Stimulated activated CD8-positive, alpha-beta memory T cell treated with anti-CD3 and anti-CD28 coated beads, Interleukin-7, amount 100 ng/mL, for 1 hour (primary cell): ENCODE measurements around the gene SF3A1.
"Not testable (repeated sequence)": the region's sequence is repeated elsewhere in the genome, so short reads cannot be mapped to it uniquely, and the experiment has no call there.

Source experiments
- DNase-seq, 2 donors: peaks; one replicate each; pipeline ENCODE4 v3.0.0-alpha.2; 2020; ENCODE audit warnings: low read depth in 2 of 2

Gene SF3A1

DNA sequence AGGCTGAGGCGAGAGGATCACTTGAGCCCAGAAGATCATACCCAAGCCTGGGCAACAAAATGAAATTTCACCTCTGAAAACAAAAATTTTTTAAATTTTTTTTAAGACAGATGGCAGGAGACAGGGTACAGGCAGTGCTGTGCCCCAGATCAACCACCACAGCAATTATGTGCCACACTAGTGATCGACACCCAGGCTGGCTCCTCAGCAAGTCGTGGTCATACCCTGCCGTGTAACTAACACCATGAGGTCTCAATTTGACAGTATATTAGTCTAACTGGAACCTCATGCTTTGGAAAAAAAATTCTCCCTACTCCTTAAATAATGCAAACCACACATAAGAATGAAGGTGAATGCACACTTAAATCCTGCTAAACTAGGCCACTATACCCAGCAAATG, 8.3 kb downstream of the SF3A1 start:
- no peak for DNase-seq

DNA sequence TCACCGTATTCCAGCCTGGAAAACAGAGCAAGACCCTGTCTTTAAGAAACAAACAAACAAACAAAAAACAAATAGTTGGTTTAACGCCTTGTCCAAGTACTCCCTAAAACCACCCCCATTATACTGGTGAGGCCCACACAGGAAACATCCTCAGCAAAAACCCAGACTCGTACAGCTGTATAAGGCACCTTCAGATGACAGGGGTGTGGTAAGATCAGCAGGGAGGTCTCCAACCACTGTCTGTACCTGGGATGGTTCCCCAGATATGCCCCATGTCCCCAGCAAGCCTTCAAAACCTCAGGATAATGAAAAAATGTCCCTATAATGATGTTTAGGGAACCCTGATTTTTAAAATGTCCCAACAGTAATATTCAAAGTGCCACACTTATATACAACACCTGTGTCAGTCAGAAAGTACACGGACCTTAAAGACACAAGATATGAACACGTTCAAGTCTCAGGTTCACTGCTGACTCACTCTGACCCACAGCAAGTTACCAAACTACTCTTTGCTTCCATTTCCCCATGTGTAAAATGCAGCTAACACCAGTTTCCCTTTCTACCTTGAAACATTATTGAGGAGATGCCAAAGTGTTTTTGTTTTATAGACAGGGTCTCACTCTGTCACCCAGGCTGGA, 9.3 kb downstream of the SF3A1 start:
- no peak for DNase-seq

- DNase-seq, result no peak
Measured at GRCh38 chr22:30344447-30345200, 12.1 kb downstream of the SF3A1 start.

- no peak for DNase-seq
Measured at GRCh38 chr22:30340911-30341685, 15.6 kb downstream of the SF3A1 start.

DNA sequence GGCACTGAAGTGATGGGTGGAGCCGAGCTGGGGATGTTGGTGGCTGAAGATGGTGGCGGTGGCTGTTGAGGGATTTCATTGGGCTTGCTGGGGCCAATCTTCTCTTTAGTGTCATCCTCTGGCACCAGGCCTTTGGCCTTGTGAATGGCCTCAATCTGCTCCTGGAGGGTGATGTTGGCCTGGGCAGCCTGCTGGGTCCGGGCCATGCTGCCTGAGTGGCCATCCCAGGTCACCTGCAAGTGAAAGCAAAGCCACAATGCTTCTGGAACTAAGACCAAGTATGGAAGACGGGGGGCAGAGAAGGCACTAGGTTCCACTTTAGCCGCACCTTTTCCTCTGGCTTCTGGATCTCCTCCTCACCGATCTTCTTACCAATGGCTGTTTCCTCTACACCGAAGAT, 17.9 kb downstream of the SF3A1 start:
- no peak for DNase-seq

GRCh38 chr22:30338341-30338740, 18.4 kb downstream of the SF3A1 start:
- DNase-seq, result not testable (repeated sequence)

DNA sequence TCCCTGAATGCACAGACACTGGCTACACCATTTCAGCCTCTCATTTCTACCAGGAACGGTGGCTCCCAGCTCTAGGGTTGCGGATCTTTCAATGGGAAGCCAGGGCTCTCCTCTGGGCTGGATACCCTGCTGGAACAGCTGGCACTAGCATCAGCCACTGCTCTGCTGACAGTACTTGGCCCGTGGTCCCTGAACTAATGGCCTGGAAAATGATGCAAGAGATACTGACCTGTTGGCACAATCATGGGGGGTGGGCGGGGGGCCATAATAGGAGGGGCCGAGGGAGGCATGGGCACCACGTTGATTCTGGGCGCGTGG, 19.3 kb downstream of the SF3A1 start:
- no peak for DNase-seq

DNA sequence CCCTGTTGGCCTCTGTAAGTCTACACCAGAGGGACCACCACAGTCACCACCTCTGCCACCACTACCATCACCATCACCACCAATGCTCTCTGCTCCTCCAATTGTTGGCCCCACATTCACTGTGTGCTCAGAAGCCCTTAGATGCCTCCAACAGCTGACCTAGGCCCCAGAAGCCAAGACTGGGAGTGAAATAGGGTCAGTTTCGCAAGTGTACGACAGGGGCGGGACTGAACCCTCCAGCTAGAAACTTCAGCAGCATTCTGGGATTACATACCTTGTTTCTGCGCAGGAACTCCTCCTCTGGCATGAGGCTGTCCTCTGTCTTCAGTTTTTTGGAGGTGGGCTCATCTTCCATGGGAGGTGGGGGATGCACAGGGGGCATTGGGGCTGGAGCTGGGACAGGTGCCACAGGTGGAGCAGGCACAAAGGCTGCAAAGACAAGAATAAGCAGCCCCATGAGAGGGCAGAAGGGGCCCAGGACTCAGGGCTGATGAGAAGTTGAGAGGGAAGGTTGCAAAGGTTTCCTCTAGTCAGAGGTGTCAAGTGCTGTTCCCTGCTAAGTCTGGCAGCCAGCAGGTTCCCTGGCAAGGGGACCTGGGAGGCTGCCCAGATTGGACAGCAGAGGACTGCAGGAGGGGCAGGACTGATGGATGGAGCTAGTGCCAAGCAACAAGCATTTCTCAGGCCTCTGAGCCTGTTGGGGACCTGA, 19.8 kb downstream of the SF3A1 start:
- DNase-seq, result no peak

GRCh38 chr22:30335236-30335635, 21.5 kb downstream of the SF3A1 start:
- no peak for DNase-seq

GRCh38 chr22:30334646-30335045, 22.0 kb downstream of the SF3A1 start:
- DNase-seq, result no peak

- DNase-seq, result no peak
Measured at GRCh38 chr22:30333707-30334087, 23.0 kb downstream of the SF3A1 start.

DNA sequence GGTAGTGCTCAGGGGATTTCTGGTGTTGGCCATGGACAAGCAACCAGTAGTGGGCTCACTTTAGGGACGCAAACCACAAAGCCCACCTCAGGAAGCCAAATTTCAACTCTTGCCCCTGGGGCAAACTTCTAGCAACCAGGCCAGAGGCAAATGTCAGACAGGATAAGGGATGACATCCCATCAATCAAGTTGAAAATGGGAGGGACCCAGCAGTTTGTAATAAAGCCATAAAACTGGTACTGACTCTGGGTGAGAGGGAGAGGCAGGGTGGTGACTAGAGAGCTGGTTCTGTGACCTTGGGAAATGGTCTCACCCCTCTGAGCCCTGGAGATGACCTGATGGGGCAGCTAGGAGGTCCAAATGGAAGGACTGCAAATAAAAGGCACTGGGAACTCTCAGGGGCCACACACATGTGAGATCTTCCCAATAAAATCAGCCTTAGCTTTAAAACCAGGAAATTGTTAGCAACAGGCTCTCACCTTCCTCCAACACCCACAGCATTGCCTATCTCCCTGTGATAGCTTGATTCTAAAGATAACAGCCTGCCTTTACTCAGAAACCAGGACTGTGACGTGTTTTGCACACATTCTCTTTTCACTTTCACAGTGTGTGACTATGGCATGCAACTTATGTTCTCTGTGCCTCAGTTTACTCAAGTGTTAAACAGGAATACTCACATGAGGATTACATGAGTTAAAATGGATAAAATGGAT, 23.5 kb downstream of the SF3A1 start:
- no peak for DNase-seq

DNA sequence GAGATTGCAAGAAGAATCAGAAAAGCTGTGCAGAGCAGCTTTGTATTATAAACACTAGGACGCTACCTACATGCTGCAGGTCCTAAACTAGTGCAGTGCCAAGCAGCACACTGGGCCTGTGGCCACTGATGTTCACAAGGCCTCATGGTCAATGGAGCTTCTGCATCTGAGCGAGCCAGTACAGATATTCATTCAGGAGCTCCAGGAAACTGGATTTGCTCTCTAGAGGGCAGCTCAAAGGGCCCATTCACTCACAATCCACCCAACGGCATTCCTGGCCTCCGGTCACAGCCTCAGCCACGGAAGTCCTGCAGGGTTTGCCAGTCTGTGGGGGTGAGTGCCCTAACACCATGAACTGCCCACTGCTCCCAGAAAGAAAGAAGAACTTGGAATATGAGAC, 24.1 kb downstream of the SF3A1 start:
- DNase-seq, result no peak

DNA sequence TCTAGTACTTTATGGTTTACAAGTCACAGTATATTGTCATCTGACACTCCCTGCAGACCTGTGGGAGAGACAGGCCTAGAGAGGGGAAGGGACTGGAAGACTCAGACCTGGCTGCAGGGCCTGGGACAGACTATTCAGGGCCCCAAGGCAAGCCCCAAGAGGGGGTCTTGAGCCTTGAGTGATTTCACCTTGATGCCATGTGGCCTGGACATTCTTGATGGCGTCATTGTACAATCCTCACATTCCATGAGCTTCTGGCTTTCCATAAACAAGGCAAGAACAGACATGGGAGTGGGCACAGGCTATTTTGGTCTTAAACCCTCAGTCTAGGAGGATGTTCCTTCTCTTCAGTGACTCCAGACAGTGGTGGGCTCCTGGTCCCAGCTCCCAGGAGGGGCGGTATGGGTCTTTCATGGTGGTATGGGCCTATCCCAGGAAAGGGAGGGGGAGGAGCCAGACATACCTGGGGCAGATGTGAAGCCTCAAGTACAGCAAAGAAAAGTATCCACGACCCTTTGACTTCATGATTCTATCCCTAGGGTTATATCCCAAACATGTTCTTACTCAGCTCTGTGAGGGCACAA, 28.1 kb downstream of the SF3A1 start:
- no peak for DNase-seq

DNA sequence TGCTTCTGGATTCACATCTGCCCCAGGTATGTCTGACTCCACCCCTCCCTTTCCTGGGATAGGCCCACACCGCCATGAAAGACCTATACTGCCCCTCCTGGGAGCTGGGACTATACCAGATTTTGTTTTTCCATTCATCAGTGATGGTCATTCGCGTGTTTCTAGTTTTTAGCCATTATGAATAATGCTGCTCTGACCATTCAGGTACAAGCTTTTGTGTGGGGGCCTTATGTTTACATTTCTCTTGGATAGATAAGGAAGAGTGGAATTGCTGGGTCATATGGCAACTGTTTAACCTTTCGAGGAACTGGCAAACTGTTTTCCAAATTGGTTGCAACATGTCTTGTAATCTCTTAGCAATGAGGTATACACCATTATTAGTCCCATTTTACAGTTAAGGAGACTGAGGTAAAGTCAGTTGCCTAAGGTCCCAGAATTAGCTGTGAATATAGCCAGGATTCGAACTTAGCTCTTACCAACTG, 28.8 kb downstream of the SF3A1 start:
- no peak for DNase-seq

- peak; percentile 83 for DNase-seq
Measured at GRCh38 chr22:30326706-30327362, 29.9 kb downstream of the SF3A1 start, which contains the start of gene TBC1D10A. TSS of gene TBC1D10A (minus strand) at chr22:30326941. CDS start at chr22:30326881, 60 bp downstream.

- DNase-seq, result no peak
Measured at GRCh38 chr22:30326255-30326705, 30.4 kb downstream of the SF3A1 start.

DNA sequence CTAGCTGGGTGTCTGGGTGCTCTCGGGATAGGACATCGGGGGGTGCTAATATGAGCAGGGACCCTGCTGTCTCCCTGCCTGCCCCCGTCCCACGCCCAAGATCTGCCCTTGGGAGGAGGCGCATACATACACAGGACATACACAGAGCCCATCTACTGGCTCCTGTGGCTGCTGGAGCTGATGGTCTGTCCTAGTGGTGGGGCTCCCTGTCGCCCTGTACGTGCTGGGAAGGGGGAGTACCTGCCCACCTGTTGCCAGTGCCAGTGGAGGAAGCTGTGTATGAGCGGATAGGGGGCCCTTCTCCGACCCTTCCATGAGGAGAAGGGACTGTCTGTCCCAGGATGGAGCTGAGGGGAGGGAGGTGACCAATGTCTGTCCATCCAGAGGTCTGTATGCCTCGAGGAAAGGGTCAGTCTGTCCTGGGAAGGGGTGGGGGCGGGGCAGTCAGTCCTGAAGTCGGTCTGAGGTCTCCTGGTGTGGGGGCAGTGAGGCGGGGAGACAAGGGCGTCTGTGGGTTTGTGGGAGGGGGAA, 30.9 kb downstream of the SF3A1 start:
- no peak for DNase-seq

DNA sequence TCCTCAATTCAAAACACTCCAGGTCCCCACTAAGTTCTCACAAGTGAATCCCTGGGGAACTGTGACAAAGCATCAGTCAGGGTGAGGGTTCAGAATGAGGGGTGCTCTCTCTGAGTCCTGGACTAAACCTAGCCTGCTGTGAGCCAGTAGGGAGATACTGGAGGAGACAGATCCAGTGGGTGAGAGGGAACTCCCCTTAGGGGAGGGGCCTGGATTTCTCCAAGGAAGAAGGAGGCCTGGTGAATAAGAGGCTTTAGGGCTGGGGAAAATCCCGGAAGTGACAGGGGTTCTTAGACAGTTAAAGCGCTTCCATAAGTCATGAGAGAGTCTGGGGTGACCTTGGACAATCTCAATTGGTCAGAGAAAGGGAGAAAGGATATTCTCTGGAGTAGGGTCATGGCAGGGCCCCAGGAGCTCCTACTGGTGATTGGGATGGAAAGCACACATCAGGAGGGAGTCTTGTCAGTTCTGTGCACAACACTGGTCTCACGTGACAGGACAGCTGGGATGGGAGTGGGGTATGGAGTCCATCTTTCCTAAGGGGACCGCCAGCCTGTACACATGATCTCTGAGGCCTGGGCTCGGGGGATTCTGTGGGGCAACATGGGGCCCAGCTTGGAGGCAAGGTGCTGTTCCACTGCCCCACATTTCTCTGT, 31.5 kb downstream of the SF3A1 start:
- no peak for DNase-seq
